Measurements from ENCODE around the gene VSTM4.

Gene VSTM4

GRCh38 chr10:49107111-49107886 is 8.0 kb downstream of the VSTM4 start:
- TF ChIP-seq MAX (IDR thresholded peaks at IDR 0.05; ENCODE audit: low read depth, low read length), result no peak
- TF ChIP-seq CTCF (IDR thresholded peaks at IDR 0.05; ENCODE audit: low read depth, low read length), result no peak
- no peak for TF ChIP-seq MYC (IDR thresholded peaks at IDR 0.05; ENCODE audit: low read depth, low read length)
- no peak for TF ChIP-seq POLR2A (IDR thresholded peaks at IDR 0.05; ENCODE audit: extremely low read depth, insufficient read length)
- DNase-seq (ENCODE audit: low read depth), result no peak
- no peak overlapping the region for H3K4me3 ChIP-seq (ENCODE audit: low read depth, low read length)

GRCh38 chr10:49106451-49106850 is 8.9 kb downstream of the VSTM4 start:
- TF ChIP-seq MAX (IDR thresholded peaks at IDR 0.05; ENCODE audit: low read depth, low read length), result no peak
- no peak for TF ChIP-seq MYC (IDR thresholded peaks at IDR 0.05; ENCODE audit: low read depth, low read length)
- no peak for TF ChIP-seq CTCF (IDR thresholded peaks at IDR 0.05; ENCODE audit: low read depth, low read length)
- TF ChIP-seq POLR2A (IDR thresholded peaks at IDR 0.05; ENCODE audit: extremely low read depth, insufficient read length), result no peak
- no peak for DNase-seq (ENCODE audit: low read depth)
- H3K4me3 ChIP-seq (ENCODE audit: low read depth, low read length), result no peak overlapping the region

GRCh38 chr10:49105076-49105475 is 10.2 kb downstream of the VSTM4 start:
- H3K4me3 ChIP-seq (ENCODE audit: low read depth, low read length), result no peak overlapping the region
- TF ChIP-seq MYC (IDR thresholded peaks at IDR 0.05; ENCODE audit: low read depth, low read length), result no peak
- TF ChIP-seq POLR2A (IDR thresholded peaks at IDR 0.05; ENCODE audit: extremely low read depth, insufficient read length), result no peak
- no peak for TF ChIP-seq CTCF (IDR thresholded peaks at IDR 0.05; ENCODE audit: low read depth, low read length)
- TF ChIP-seq MAX (IDR thresholded peaks at IDR 0.05; ENCODE audit: low read depth, low read length), result no peak
- DNase-seq (ENCODE audit: low read depth), result no peak

GRCh38 chr10:49104323-49104722 is 11.0 kb downstream of the VSTM4 start:
- DNase-seq (ENCODE audit: low read depth), result no peak
- no peak overlapping the region for H3K4me3 ChIP-seq (ENCODE audit: low read depth, low read length)
- TF ChIP-seq CTCF (IDR thresholded peaks at IDR 0.05; ENCODE audit: low read depth, low read length) (no peak), POLR2A (IDR thresholded peaks at IDR 0.05; ENCODE audit: extremely low read depth, insufficient read length) (no peak), MAX (IDR thresholded peaks at IDR 0.05; ENCODE audit: low read depth, low read length) (no peak), MYC (IDR thresholded peaks at IDR 0.05; ENCODE audit: low read depth, low read length) (no peak)

- H3K4me3 ChIP-seq (ENCODE audit: low read depth, low read length), result no peak overlapping the region
- TF ChIP-seq POLR2A (IDR thresholded peaks at IDR 0.05; ENCODE audit: extremely low read depth, insufficient read length), result no peak
- TF ChIP-seq CTCF (IDR thresholded peaks at IDR 0.05; ENCODE audit: low read depth, low read length), result no peak
- TF ChIP-seq MYC (IDR thresholded peaks at IDR 0.05; ENCODE audit: low read depth, low read length), result no peak
- no peak for TF ChIP-seq MAX (IDR thresholded peaks at IDR 0.05; ENCODE audit: low read depth, low read length)
- DNase-seq (ENCODE audit: low read depth), result no peak
These were observed 11.6 kb downstream of the VSTM4 start for GRCh38 chr10:49103761-49104160.

Data from NB4 (cell line).